HCT116 (cell line): ENCODE measurements around the gene CLEC11A. TPM values are rescaled to one million over a fixed set of nuclear protein-coding genes. Genes with fewer than 3 reads are reported as not detected.
A peak's percentile ranks its signal among the peaks of the same experiment; 100 is the strongest.
"Not testable (repeated sequence)": the region's sequence is repeated elsewhere in the genome, so short reads cannot be mapped to it uniquely, and the experiment has no call there.

Experiments used
- ATAC-seq: fragments of 200-7000 bp; cut with Tn5 transposase; 2 replicates; pipeline ENCODE4 v1.9.1; 2020; ENCODE audit warnings: mild to moderate bottlenecking, moderate library complexity
- BruUV-seq: library from RNA; stranded (reverse); fragments of 400-500 nt; replicated peaks from 2 replicates; lab custom pipeline; 2021; lab: Mats Ljungman, UMichigan
- CTCF ChIA-PET: fragments of 300-600 bp; sonication (Branson Sonifier 250); formaldehyde crosslinking; loops from one replicate; lab custom pipeline; 2021; ENCODE audit warnings: antibody characterized with exemption; lab: Charles Lee
- POLR2A ChIA-PET: fragments of 300-600, 350-600 bp; sonication (Branson Sonifier 250); formaldehyde crosslinking; loops from one replicate; lab custom pipeline; 2021; ENCODE audit warnings: antibody characterized with exemption; lab: Charles Lee
- RAD21 ChIA-PET, 2 experiments: fragments of 300-600 bp; sonication (Branson Sonifier 250); formaldehyde crosslinking; loops; one replicate each; lab custom pipeline; 2023; ENCODE audit warnings: low total read pairs in 2 of 2; ENCODE audit not compliant: uncharacterized antibody in 2 of 2, unreplicated experiment in 2 of 2, low non-redundant PET in 1 of 2; lab: Charles Lee
- DNase-seq: peaks from one replicate; pipeline ENCODE4 v3.0.0-alpha.2; 2010; ENCODE audit warnings: low read depth, low spot score
- H2AFZ ChIP-seq: fragments of 200-600 bp; shearing (Covaris generic), sonication (generic); 2 replicates; pipeline ENCODE4 v1.6.1; 2017; ENCODE audit warnings: low read depth, mixed run types, mixed read lengths, antibody characterized with exemption, low read length; ENCODE audit not compliant: poor library complexity, severe bottlenecking
- H3K27ac ChIP-seq: 2 replicates; pipeline ENCODE4 v1.5.1; 2012; ENCODE audit warnings: low read depth, low read length
- H3K27me3 ChIP-seq: fragments of 200-600 bp; sonication (generic); 2 replicates; pipeline ENCODE4 v1.6.1; 2016; ENCODE audit warnings: mixed run types, low read length, mixed read lengths; ENCODE audit not compliant: insufficient read depth
- H3K36me3 ChIP-seq, 2 experiments: fragments of 200-500 bp in 1 of 2; fragments of 200-600 bp in 1 of 2; sonication (Bioruptor generic) in 1 of 2; sonication (generic) in 1 of 2; 2 replicates each; pipeline versions ENCODE4 v1.5.1 to v1.6.1; 2014 to 2016; ENCODE audit warnings: low read length in 2 of 2, inconsistent platforms in 1 of 2, mixed read lengths in 1 of 2, mixed run types in 1 of 2; ENCODE audit not compliant: insufficient read depth in 2 of 2, control insufficient read depth in 1 of 2
- H3K4me1 ChIP-seq, 2 experiments: fragments of 200-600 bp in 1 of 2; sonication (generic) in 1 of 2; 2 replicates each; pipeline versions ENCODE4 v1.5.1 to v1.6.1; 2012 to 2017; ENCODE audit warnings: low read length in 2 of 2, inconsistent platforms in 1 of 2, mild to moderate bottlenecking in 1 of 2, mixed read lengths in 1 of 2, mixed run types in 1 of 2, moderate library complexity in 1 of 2; ENCODE audit not compliant: insufficient read depth in 2 of 2, control insufficient read depth in 1 of 2
- H3K4me2 ChIP-seq: fragments of 200-600 bp; sonication (generic); 2 replicates; pipeline ENCODE4 v1.6.1; 2017; ENCODE audit warnings: mixed run types, low read length, mixed read lengths
- H3K4me3 ChIP-seq, 2 experiments: fragments of 200-600 bp in 1 of 2; sonication (generic) in 1 of 2; replicated peaks in 1 of 2; 2 replicates each; pipeline ENCODE4 v1.5.1; 2011 to 2016; ENCODE audit warnings: low read length in 2 of 2, control low read depth in 1 of 2, low read depth in 1 of 2, mild to moderate bottlenecking in 1 of 2, mixed read lengths in 1 of 2, mixed run types in 1 of 2
- H3K79me2 ChIP-seq: fragments of 200-600 bp; sonication (generic); 2 replicates; pipeline ENCODE4 v1.6.1; 2017; ENCODE audit warnings: mild to moderate bottlenecking, mixed run types, low read length, moderate library complexity, mixed read lengths; ENCODE audit not compliant: insufficient read depth
- H3K9ac ChIP-seq: fragments of 200-600 bp; sonication (generic); 2 replicates; pipeline ENCODE4 v1.6.1; 2016; ENCODE audit warnings: low read length, mixed read lengths
- H3K9me2 ChIP-seq: fragments of 200-600 bp; sonication (generic), shearing (Covaris generic); 2 replicates; pipeline ENCODE4 v1.6.1; 2017; ENCODE audit warnings: mixed run types, mild to moderate bottlenecking, moderate library complexity; ENCODE audit not compliant: insufficient read depth
- H3K9me3 ChIP-seq, 2 experiments: fragments of 200-500 bp in 1 of 2; fragments of 200-600 bp in 1 of 2; sonication (Bioruptor generic) in 1 of 2; sonication (generic) in 1 of 2; 2 replicates each; pipeline ENCODE4 v1.6.1; 2014 to 2017; ENCODE audit warnings: low read length in 2 of 2, mixed read lengths in 2 of 2, inconsistent platforms in 1 of 2, low read depth in 1 of 2, mild to moderate bottlenecking in 1 of 2, mixed run types in 1 of 2, moderate library complexity in 1 of 2; ENCODE audit not compliant: control insufficient read depth in 1 of 2, insufficient read depth in 1 of 2
- H4K20me1 ChIP-seq: fragments of 200-600 bp; sonication (generic), shearing (Covaris generic); 2 replicates; pipeline ENCODE4 v1.6.1; 2017; ENCODE audit warnings: mixed run types, mild to moderate bottlenecking, moderate library complexity; ENCODE audit not compliant: insufficient read depth
- CEBPB ChIP-seq: IDR thresholded peaks from 2 replicates; pipeline ENCODE4 v1.6.1; 2012; ENCODE audit warnings: low read depth
- ELF1 ChIP-seq: IDR thresholded peaks from 2 replicates; pipeline ENCODE4 v1.6.1; 2012; ENCODE audit warnings: low read depth, borderline replicate concordance
- EZH2phosphoT487 ChIP-seq: fragments of 200-600 bp; IDR thresholded peaks from 2 replicates; pipeline ENCODE4 v1.6.1; 2018; ENCODE audit warnings: antibody characterized with exemption, borderline replicate concordance
- JUND ChIP-seq: IDR thresholded peaks from 2 replicates; pipeline ENCODE4 v1.6.1; 2012
- MAX ChIP-seq: IDR thresholded peaks from 2 replicates; pipeline ENCODE4 v1.6.1; 2012
- POLR2A ChIP-seq: IDR thresholded peaks from 2 replicates; pipeline ENCODE4 v1.7.0; 2011; ENCODE audit warnings: borderline replicate concordance; ENCODE audit not compliant: insufficient read depth, insufficient read length; ENCODE audit errors: extremely low read depth
- REST ChIP-seq: IDR thresholded peaks from 2 replicates; pipeline ENCODE4 v1.6.1; 2012; ENCODE audit warnings: low read depth
- ZNF274 ChIP-seq: fragments of 200-500 bp; sonication (Bioruptor generic); IDR thresholded peaks from 2 replicates; pipeline ENCODE4 v1.6.1; 2014; ENCODE audit warnings: mild to moderate bottlenecking, low read depth, low read length, inconsistent platforms
- intact Hi-C: fragments of 100-400 bp; cut with micrococcal nuclease; formaldehyde crosslinking; loops from 2 replicates; pipeline ENCODE4 v1.10.0; 2022
- total RNA-seq: library from RNA; stranded (reverse); gene quantifications from one replicate; pipeline ENCODE4 v1.2.1, GENCODE V29; 2021; ENCODE audit not compliant: unreplicated experiment

Gene CLEC11A
- total RNA-seq, 1 experiment from 2014 or later, result 7.1 TPM

- TF ChIP-seq MAX (peak; percentile 43; the same call in 1 of the 2 replicates), ELF1 (no peak; the same call in 1 of the 2 replicates), ZNF274 (no peak), JUND (no peak), REST (no peak), EZH2phosphoT487 (no peak), CEBPB (no peak), POLR2A (no peak)
Measured at GRCh38 chr19:50759886-50760285, 36.7 kb downstream of the CLEC11A start (continued).

- H2AFZ ChIP-seq, RAD21 ChIA-PET, H3K36me3 ChIP-seq, DNase-seq, CTCF ChIA-PET, H4K20me1 ChIP-seq, intact Hi-C loops, H3K27me3 ChIP-seq, H3K9ac ChIP-seq, H3K9me2 ChIP-seq, BruUV-seq, H3K4me3 ChIP-seq, H3K9me3 ChIP-seq, ATAC-seq, H3K27ac ChIP-seq, H3K4me2 ChIP-seq, H3K79me2 ChIP-seq: not testable (repeated sequence)
- POLR2A ChIA-PET, result interaction anchor here (0.7 kb wide), 1 partner anchor 45 kb away, joined by 5 read pairs; no protein-coding TSS in a partner anchor
- H3K4me1 ChIP-seq, result peaks cover 0 to 11% of the 10 kb centered on the region in 2 experiments; a peak in 1 of 4 replicates
Measured at GRCh38 chr19:50761501-50761900, 38.3 kb downstream of the CLEC11A start.

GRCh38 chr19:50763521-50763920 lies 40.4 kb downstream of the CLEC11A start:
- H3K36me3 ChIP-seq, H3K9ac ChIP-seq, H3K79me2 ChIP-seq, CTCF ChIA-PET, H3K4me2 ChIP-seq, BruUV-seq, DNase-seq, H3K9me2 ChIP-seq, RAD21 ChIA-PET, H3K9me3 ChIP-seq, H2AFZ ChIP-seq, ATAC-seq, H3K4me3 ChIP-seq, H4K20me1 ChIP-seq, intact Hi-C loops, H3K27ac ChIP-seq, H3K27me3 ChIP-seq: not testable (repeated sequence)
- POLR2A ChIA-PET, result interaction anchor here (0.9 kb wide), 1 partner anchor 41 kb away, joined by 3 read pairs; no protein-coding TSS in a partner anchor
- peaks cover 0 to 17% of the 10 kb centered on the region in 2 experiments; a peak in 2 of 4 replicates for H3K4me1 ChIP-seq
